SKM-1 (cell line): ENCODE results near the gene GRIP1.

Experiments
- DNase-seq: peaks from one replicate; lab custom pipeline; 2025; ENCODE audit not compliant: unreplicated experiment; lab: John Stamatoyannopoulos, UW

The GRIP1 gene

GRCh38 chr12:66482351-66483203 is 196.3 kb downstream of the GRIP1 start:
- DNase-seq: no peak

DNA sequence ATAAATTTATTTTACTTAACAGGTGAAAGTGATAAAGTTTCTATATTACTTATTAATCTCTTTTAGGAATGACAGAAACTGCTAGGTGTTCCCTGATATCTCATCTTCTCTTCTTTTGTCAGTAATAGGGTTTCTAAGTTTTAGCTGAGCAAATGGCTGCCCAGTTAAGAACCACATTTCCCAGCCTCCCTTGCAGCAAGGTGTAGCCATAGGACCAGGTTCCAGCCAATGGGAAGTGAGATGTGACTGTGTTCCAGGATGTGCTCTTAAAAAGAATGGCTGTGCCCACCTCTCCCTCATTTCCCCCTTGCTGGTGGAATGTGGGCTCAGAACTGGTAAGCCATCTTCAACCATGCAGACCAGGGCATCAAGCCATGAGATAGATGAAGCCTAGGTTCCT is 210.9 kb downstream of the GRIP1 start:
- DNase-seq: no peak

- no peak for DNase-seq
Observed at GRCh38 chr12:66461331-66461730, 217.5 kb downstream of the GRIP1 start.

DNA sequence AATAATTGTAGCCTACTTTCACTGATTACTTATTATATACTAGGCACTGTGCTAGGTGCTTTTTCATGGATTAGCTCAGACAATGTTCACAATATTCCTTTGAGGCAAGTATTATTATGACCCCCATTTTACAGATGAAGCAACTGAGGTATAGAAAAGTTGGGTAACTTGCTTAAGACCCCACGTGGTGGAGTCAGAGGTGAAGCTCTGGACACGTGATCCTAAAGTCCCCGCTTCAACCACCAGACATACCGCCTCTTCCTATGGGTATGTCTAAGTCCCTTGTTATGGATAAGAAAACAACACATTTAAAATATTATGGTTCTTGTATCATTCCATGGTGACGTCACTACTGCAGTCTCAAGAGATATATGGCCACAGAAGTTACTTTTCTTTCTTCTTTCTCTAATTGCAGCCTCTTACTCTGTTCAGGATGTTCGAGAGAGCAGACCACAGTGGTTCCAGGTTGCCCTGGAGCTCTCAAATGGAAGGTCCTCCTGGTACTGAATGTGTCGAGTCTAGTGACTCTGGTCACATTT is 218.9 kb downstream of the GRIP1 start:
- no peak for DNase-seq

GRCh38 chr12:66456612-66457011 is 222.3 kb downstream of the GRIP1 start:
- no peak for DNase-seq

DNA sequence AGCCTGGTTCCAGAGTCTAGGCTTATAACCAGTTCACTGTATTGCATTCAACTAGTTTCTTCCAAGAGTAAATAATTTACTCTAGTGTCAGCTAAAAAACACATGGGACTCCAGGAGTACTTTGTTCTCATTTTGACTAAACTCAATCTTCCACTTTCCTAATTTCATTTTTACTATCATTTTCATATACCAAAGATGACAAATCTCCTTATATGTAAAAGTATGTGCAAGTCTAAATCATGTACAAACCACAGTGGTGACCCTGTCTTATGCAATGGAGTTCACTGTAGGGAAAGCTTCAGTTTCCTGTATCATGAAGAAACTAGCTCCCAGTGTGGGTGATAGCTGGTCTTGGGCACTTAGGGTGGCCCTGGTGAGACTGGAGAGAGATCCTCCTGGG is 225.0 kb downstream of the GRIP1 start:
- DNase-seq: no peak

- no peak for DNase-seq
Observed at GRCh38 chr12:66453120-66453519, 225.8 kb downstream of the GRIP1 start.

- no peak for DNase-seq
Observed at GRCh38 chr12:66449531-66449930, 229.3 kb downstream of the GRIP1 start.

DNA sequence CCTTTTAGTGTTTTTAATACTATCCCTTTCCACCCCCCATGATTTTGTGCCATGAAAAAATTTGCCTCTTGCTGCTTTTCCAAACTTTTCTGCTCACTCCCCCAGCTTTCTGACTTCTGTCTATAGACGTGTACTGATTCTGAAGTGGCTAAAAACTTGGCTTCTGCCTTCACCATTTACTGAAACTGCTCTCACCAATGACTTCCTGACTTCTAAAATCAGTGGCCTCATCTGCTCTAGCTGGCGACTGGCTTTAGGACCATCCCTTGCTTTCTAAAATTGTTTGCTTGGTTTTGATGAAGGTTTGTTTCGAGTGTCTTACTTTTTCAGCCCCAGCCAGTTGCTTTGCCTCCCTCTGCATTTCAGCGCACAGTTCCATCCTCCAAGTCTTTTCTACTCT is 231.2 kb downstream of the GRIP1 start:
- no peak for DNase-seq

DNA sequence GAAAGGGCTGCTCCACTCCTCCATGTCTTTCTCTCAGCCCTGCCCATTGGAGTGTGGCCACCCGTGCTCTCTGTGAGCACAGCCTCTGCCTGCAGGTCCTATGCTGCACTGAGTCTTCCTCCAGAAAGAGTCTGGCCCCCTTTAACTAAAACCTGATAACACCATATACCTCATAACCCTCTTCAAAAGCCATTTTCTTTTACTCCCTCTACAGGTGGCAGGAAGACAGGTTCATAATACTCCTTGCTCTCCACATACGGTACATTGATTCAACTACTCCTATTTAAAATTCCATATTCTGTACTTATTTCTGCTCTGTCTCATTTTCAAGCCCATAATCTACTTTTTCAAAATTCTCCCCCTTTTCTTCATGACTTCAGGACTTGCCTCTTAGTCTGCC is 232.6 kb downstream of the GRIP1 start:
- no peak for DNase-seq

GRCh38 chr12:66441905-66442559 is 236.8 kb downstream of the GRIP1 start:
- no peak for DNase-seq

DNA sequence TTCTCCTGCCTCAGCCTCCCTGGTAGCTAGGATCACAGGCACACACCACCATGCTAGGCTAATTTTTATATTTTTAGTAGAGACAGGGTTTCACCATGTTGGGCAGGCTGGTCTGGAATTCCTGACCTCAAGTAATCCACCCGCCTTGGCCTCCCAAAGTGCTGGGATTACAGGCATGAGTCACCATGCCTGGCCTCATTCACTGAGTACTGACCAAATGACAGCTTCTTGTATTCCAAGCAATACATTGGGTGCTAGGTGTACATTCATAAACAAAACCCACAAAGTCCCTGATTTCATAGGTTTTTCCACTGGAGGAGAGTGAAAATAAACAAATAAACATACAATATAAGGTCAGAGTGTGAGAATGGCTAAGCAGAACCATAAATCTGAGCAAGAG is 240.3 kb downstream of the GRIP1 start:
- no peak for DNase-seq

- DNase-seq: no peak
Observed at GRCh38 chr12:66430106-66430505, 248.8 kb downstream of the GRIP1 start.

- DNase-seq: no peak
Observed at GRCh38 chr12:66428870-66429269, 250.0 kb downstream of the GRIP1 start.

DNA sequence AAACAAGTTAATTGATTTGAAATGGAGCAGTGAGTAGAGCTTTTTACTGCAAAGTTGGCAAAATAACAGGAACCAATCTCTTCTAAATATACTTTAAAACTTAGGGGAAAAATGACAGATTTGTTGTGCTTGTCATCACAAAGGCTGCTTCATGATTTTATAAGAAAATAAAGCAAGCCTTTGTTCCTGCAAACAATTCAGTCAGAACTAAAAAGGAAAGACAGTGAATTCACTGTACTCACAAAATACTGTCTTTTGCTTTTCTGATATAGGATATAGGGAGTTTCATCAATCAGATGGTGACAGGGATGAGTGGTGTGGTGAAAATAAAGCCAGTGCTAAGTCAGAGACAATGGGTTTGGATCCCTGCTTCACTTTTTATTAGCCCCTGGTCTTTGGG is 250.6 kb downstream of the GRIP1 start:
- no peak for DNase-seq

- DNase-seq: no peak
Observed at GRCh38 chr12:66426696-66427095, 252.2 kb downstream of the GRIP1 start.

DNA sequence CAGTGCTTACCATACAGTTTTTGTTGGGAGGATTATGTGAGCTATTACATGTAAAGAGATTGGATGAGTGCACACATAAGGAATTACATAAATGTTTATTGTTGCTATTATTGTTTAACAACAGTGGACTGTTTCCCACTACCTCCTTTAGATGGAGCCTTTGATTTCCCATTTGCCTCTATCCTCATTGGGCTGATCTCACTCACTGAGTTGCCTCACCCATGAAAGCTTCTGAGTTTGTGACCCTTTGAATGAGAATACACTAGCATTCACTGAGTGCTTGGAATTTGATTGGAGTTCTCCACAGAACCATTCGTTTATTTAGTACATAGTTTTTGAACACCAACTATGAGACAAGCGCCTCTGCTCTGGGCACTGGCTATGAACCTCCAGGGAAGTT is 255.6 kb downstream of the GRIP1 start:
- DNase-seq: no peak

DNA sequence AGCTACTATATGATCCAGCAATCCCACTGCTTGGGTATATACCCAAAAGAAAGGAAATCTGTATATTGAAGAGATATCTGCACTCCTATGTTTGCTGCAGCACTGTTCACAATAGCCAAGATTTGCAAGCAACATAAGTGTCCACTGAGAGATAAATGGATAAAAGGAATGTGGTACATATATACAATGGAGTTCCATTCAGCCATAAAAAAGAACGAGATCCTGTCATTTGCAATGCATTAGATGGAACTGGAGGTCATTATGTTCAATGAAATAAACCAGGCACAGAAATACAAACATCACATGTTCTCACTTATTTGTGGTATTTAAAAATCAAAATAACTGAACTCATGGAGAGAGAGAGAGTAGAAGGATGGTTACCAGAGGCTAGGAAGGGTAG is 260.0 kb downstream of the GRIP1 start:
- no peak for DNase-seq

- DNase-seq: no peak
Observed at GRCh38 chr12:66417217-66417616, 261.7 kb downstream of the GRIP1 start.

GRCh38 chr12:66409195-66409871 is 269.5 kb downstream of the GRIP1 start:
- DNase-seq: no peak

GRCh38 chr12:66405395-66405794 is 273.5 kb downstream of the GRIP1 start:
- no peak for DNase-seq

DNA sequence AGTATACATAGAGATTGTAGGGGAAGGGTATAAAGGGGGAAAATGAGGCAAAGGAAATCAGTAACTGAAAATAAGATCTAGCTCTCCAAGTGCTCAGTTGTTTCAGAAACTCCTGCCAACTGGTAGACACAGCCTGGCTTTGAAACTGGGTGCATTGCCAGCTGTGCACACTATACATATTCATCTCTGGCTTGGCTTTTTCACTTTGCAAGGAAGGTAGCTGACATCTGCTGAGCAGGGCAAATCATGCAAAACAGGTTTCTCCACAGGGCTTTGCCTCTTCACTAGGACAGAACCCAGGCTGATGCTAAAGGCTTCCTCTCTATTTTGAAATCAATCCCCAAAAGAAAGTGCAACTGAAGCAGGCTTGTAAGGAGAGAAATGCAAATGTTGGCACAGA is 275.1 kb downstream of the GRIP1 start:
- DNase-seq: no peak
